T-helper 1 cell treated with Interleukin-12 subunit alpha and Interleukin-12 subunit beta and Interleukin-4 antibody, amounts not matched to agents 30 ng/mL and 1 ng/mL, for 36 hours (primary cell): Measurements from ENCODE around the gene COX18. TPM values are rescaled to one million over a fixed set of nuclear protein-coding genes. Genes with fewer than 3 reads are reported as not detected.

Experiments used
- intact Hi-C: fragments of 100-400 bp; cut with micrococcal nuclease; formaldehyde crosslinking; loops from one replicate; pipeline ENCODE4 v1.15.1; 2024
- total RNA-seq: library from RNA; stranded (reverse); gene quantifications from 2 replicates; pipeline ENCODE4 v1.2.3, GENCODE V29; 2022

The COX18 gene
- total RNA-seq, 1 donor from 2014 or later = 17.7 TPM

GRCh38 chr4:73053974-73054480 lies 15.5 kb downstream of the COX18 start:
- intact Hi-C loops = no loop called here

DNA sequence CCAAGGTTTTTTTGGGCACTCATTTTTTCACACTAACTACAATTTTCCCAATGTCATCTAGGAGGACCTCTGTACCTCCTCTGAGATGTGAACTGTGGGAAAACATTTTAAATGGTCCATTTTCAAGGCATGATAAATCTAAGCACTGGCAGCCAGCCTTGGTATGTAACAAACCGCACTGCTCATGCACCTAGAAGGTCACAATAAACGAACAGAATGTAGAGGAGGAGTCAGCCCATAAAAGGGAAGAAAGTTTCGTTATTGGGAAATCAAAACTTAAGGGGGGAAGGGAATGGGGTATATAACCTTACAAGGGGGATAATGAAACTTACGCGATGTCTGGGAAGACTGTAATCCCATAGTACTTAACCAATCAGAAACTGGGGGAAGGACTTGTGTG lies 16.4 kb downstream of the COX18 start:
- intact Hi-C loops = no loop called here

DNA sequence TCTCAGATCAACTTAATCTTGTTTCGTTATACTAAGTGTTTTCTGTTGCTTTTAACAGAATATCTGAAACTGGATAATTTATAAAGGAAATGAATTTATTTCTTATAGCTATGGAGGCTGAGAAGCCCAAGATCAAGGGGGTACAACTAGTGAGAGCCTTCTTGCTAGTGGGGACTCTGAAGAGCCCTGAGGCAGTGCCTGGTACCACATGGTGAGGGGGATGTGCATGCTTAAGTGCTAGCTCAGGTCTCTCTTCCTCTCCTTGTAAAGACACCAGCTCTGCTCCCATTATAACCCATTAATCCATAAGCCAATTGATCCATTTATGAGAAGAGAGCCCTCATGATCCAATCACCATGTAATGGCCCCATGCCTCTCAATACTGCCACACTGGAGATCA lies 17.9 kb downstream of the COX18 start:
- intact Hi-C loops = no loop called here

- intact Hi-C loops = no loop called here
Measured at GRCh38 chr4:73045879-73046278, 23.6 kb downstream of the COX18 start.

GRCh38 chr4:73037057-73037456 lies 32.5 kb downstream of the COX18 start:
- intact Hi-C loops = no loop called here

- intact Hi-C loops = no loop called here
Measured at GRCh38 chr4:73036123-73036522, 33.4 kb downstream of the COX18 start.

- intact Hi-C loops = no loop called here
Measured at GRCh38 chr4:73034896-73035295, 34.6 kb downstream of the COX18 start.

DNA sequence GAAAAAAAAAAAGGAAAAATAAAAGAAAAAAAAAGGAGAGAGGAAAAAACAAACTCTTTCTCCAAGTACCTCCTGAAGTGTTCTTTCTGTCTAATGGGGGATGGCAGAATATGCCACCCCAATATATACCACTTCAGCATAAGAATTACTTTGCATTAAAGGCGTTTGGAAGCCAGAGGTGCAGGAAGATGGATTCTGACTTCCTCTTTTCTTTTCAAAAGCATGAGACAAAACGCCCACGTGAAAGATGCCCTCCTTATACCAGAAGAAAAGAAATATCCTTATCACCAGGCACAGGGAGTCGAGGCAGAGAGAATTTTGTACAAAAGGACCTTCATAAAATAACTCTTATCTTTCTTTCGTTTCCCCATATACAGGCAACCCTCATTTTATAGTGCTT lies 40.9 kb downstream of the COX18 start:
- intact Hi-C loops = no loop called here

DNA sequence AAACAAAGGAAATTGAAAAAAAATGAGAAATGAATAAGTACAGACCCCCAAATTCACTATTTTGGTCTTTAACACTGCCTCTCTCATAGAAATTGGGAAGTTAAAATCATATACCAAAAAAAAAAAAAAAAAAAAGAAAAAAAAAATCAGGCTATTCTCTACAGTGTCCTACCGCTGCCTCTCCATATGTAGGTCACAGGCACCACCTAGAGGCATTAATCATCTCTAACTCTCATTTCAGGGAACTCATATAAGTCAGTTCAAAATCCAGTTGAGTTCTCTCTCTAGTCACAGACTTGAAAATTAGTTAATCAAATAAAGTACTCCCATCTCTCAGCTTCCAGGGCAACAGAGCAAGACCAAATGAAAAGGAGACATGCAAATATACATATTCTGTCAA lies 47.9 kb downstream of the COX18 start:
- intact Hi-C loops = loop anchor here (1.0 kb wide), 1 partner anchor 725 kb away; no protein-coding TSS in a partner anchor

GRCh38 chr4:73019462-73020047 lies 50.0 kb downstream of the COX18 start:
- intact Hi-C loops = loop anchor here (1.0 kb wide), 2 partner anchors 238 to 514 kb away; no protein-coding TSS in a partner anchor

DNA sequence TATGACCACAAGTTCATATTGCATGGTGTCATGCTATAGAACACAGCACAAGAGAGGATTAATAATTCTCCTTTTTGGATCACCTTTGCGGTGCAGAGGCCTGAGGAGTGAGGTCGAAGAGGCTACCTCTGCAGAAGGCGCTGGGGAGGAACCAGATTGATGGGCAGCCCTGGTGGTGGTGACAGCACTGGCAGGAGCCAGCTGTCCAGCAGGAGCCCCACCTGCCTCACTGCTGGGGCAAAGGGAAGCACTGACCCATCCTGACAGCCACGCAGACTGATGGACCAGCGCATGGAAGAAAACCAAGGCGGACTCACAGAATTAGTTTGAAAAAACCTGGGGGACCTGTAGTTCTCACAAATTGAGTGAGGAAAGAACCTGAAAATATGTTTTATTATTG lies 50.9 kb downstream of the COX18 start:
- intact Hi-C loops = no loop called here

DNA sequence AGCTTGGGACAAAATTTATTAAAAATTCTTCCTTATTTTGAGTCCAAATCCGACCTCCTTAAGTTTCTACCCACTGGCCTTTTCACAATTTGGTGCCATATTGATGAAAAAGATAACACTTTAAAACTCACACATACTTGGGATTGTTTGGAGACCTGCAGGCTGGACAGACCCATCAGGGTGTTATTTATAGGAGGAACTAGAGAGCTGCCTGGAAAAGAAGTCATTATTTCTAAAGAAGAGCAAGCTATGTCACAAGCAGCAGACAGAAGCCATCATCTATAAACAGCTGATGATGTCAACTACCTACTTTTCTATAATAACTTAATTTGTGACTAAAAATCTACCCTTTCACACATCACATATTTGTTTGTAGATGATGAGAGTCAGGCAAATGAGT lies 56.2 kb downstream of the COX18 start:
- intact Hi-C loops = no loop called here

DNA sequence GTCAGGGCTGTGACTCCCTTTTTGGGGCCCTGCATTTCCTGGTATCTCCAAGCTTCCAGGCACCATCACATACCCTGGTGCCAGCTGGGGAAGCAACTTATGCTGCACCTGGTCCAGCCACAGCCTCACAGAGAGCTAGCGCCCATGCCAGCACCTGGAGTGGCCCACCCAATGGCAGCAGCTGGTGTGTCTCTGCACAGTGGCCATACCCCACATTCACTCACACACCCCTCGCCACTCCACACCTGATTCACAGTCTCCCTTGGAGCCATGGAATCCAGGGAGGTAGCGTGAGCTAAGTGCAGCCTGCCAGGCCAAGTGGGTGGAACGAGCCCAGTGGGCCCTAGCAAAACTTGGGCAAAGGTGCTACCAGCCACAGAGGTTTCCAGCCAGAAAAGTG lies 56.8 kb downstream of the COX18 start:
- intact Hi-C loops = no loop called here

GRCh38 chr4:73011629-73011985 lies 57.9 kb downstream of the COX18 start:
- intact Hi-C loops = no loop called here

DNA sequence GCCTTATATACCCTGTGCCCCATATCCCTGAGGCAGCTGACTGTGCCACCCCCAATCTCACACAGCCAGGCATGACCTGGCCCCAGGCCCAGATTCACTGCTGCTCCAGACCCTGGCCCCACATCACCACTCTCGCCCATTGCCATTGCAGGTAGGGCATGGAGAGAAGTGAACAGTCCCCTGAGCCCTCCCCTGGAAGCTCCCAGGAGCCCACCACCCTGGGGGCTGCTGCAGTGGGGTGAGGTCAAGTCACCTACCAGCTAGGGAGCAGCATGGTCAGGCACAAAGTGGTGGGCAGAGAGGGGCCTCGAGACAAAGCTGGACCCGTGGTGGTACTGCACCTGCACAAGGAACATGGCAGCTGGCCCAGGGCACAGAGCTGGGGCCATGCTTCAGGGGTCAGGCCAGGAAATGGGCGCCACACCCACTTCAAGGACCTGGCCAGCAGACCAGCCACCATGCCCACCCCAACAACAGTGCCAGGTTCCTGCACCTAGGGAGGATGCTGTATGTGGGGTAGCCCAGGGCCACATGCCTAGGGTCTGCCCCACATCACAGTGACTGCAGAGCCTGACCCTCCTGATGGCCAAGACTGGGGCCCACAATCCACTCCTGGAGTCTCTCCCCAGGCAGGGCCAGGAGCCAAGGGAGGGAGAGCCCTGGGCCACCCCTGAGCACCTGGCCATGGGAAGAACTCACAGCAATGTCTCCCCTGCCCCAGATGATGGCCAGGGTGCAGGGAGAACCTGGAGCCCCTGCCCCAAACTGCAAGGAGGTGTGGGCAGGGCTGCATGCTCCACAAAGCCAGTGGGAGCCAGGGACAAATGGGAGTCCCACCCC lies 58.5 kb downstream of the COX18 start:
- intact Hi-C loops = no loop called here

- intact Hi-C loops = no loop called here
Measured at GRCh38 chr4:73007526-73008100, 61.9 kb downstream of the COX18 start.

DNA sequence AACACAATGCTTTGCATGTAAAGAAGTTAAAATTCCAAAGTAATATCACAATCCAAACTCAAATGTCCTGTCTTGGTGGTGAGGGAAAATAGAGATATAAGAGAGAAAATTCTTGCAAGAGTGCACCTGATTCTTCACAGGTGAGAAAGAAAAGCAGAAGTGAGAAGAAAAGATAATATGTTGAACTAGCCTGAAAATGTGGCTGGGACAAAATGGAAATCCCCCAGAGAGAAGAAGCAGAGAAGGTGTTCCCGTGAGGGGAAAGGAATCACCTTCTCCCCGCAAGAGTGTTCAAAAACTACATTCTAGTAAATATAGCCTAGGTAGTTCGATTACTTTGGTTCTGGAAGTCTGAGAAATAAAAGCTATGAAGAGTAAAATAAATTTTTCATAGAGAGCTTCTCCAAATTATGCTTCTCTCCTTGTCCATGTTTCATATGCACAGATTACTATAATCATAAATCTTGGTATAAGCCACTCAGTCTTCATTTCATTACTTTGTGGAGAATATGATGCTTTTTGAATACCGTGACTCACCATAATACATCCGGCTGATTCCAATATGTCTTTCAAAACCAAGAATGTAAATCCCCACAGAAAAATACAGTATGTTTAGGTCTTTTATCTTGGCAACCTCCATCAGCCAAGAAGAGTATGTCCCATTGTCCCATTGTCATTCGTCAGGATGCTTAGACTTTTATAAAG lies 63.1 kb downstream of the COX18 start:
- intact Hi-C loops = no loop called here

DNA sequence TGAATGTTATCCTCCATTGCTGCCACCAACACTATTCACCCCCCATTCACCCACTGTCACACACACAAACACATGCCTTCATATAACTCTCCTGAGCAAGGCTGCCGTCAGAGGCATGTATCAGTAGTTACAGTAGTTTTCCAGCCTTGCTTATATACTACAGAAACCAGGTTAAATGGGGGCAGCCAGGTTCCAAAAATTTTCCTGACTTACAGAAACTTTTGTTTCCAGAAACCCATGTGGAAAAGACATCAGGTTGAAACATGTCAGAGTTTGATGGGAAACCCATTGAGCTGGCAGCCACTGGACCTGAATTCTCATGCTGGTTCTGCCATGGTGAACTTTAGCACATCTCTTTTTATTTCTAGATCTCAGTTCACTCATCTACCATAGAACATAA lies 64.0 kb downstream of the COX18 start:
- intact Hi-C loops = no loop called here
